Cardiac fibroblast (primary cell): ENCODE measurements around the gene CAPN9.

Source experiments
- DNase-seq, 2 donors: peaks; one replicate each; pipeline versions ENCODE4 v3.0.0 to v3.0.0-alpha.2; 2010; ENCODE audit warnings: low read depth in 2 of 2
- H3K4me3 ChIP-seq, 2 donors: replicated peaks in 1 of 2; 1 replicate in 1 of 2; 2 replicates in 1 of 2; pipeline ENCODE4 v1.5.1; 2011; ENCODE audit warnings: low read depth in 2 of 2, low read length in 2 of 2, mild to moderate bottlenecking in 2 of 2, moderate library complexity in 1 of 2
- CTCF ChIP-seq: IDR thresholded peaks from one replicate; pipeline ENCODE4 v1.5.1; 2011; ENCODE audit warnings: low read depth, mild to moderate bottlenecking, low read length, inconsistent platforms

CAPN9 gene

GRCh38 chr1:230807029-230807428 is 59.8 kb downstream of the CAPN9 start:
- DNase-seq: no peak
- H3K4me3 ChIP-seq: no peak overlapping the region
- no peak for TF ChIP-seq CTCF

GRCh38 chr1:230807561-230808280 is 60.5 kb downstream of the CAPN9 start:
- TF ChIP-seq CTCF: no peak
- DNase-seq: no peak
- H3K4me3 ChIP-seq: no peak overlapping the region

- no peak for TF ChIP-seq CTCF
- DNase-seq: no peak
- H3K4me3 ChIP-seq: no peak overlapping the region
These were observed 61.2 kb downstream of the CAPN9 start for GRCh38 chr1:230808281-230808872.

GRCh38 chr1:230809256-230809990 is 62.2 kb downstream of the CAPN9 start:
- TF ChIP-seq CTCF: no peak

GRCh38 chr1:230812568-230812967 is 65.4 kb downstream of the CAPN9 start:
- no peak for TF ChIP-seq CTCF
- no peak overlapping the region for H3K4me3 ChIP-seq
- DNase-seq: no peak

More at GRCh38 chr1:230809256-230809990, 62.2 kb downstream of the CAPN9 start:
- DNase-seq: no peak
- no peak overlapping the region for H3K4me3 ChIP-seq

- no peak for TF ChIP-seq CTCF
- no peak overlapping the region for H3K4me3 ChIP-seq
- no peak for DNase-seq
These were observed 67.9 kb downstream of the CAPN9 start for GRCh38 chr1:230814949-230815692.
